NCI-H1417 treated with DMSO at 0.1 percent for 48 hours (cell line): ENCODE measurements around the gene THG1L.
"Not testable (repeated sequence)": the region's sequence is repeated elsewhere in the genome, so short reads cannot be mapped to it uniquely, and the experiment has no call there.

Experiments
- DNase-seq: peaks from one replicate; lab custom pipeline; 2025; lab: John Stamatoyannopoulos, UW

The THG1L gene

GRCh38 chr5:157727858-157728257 lies 3.4 kb upstream of the THG1L start:
- DNase-seq = not testable (repeated sequence)

GRCh38 chr5:157729858-157730257 lies 1.4 kb upstream of the THG1L start:
- DNase-seq = no peak

- no peak for DNase-seq
Observed at GRCh38 chr5:157730900-157731271, 334 bp upstream of the THG1L start.

- DNase-seq = no peak
Observed at GRCh38 chr5:157732130-157732514, 902 bp downstream of the THG1L start.

GRCh38 chr5:157732596-157733262 lies 1.5 kb downstream of the THG1L start:
- no peak for DNase-seq

- peak; percentile 3 for DNase-seq
Observed at GRCh38 chr5:157734436-157734835, 3.2 kb downstream of the THG1L start.

GRCh38 chr5:157735991-157736390 lies 4.8 kb downstream of the THG1L start:
- no peak for DNase-seq

- DNase-seq = no peak
Observed at GRCh38 chr5:157739388-157740228, 8.4 kb downstream of the THG1L start.

GRCh38 chr5:157740229-157740610 lies 9.0 kb downstream of the THG1L start:
- DNase-seq = no peak

GRCh38 chr5:157741131-157741530 lies 9.9 kb downstream of the THG1L start:
- DNase-seq = no peak

- DNase-seq = no peak
Observed at GRCh38 chr5:157743163-157744050, 12.2 kb downstream of the THG1L start, which contains the start of gene LSM11. TSS of gene LSM11 (plus strand) at chr5:157743712. CDS start at chr5:157743751, 39 bp downstream.

- DNase-seq = no peak
Observed at GRCh38 chr5:157744051-157745011, 13.1 kb downstream of the THG1L start.

GRCh38 chr5:157745041-157745456 lies 13.8 kb downstream of the THG1L start:
- DNase-seq = no peak

GRCh38 chr5:157747173-157747740 lies 16.0 kb downstream of the THG1L start:
- DNase-seq = peak; percentile 40

- no peak for DNase-seq
Observed at GRCh38 chr5:157747766-157748700, 16.8 kb downstream of the THG1L start.

- DNase-seq = no peak
Observed at GRCh38 chr5:157748760-157749461, 17.7 kb downstream of the THG1L start.

- DNase-seq = no peak
Observed at GRCh38 chr5:157749462-157749799, 18.2 kb downstream of the THG1L start.

- no peak for DNase-seq
Observed at GRCh38 chr5:157750320-157750719, 19.1 kb downstream of the THG1L start.

- no peak for DNase-seq
Observed at GRCh38 chr5:157756122-157756521, 24.9 kb downstream of the THG1L start.
